ENCODE data around the gene RNPEPL1. TPM values are rescaled to one million over a fixed set of nuclear protein-coding genes. Genes with fewer than 3 reads are reported as not detected.

Gene RNPEPL1
- total and polyA plus RNA-seq, 10 of the 15 experiments (the other 5 are each of a cell fraction or from before 2014, with no cell fraction given): 0.24 to 49.5 (median 6.8) TPM

GRCh38 chr2:240627736-240628506 is 59.6 kb downstream of the RNPEPL1 start (continued):
- TF ChIP-seq BHLHE40 (IDR thresholded peaks at IDR 0.05; ENCODE audit: borderline replicate concordance in 1 of 2, low read depth in 2 of 2, low read length in 1 of 2) (no peak), KLF5 (IDR thresholded peaks at IDR 0.05; ENCODE audit: partially characterized antibody) (no peak), SUZ12 (IDR thresholded peaks at IDR 0.05; ENCODE audit: unreplicated experiment) (no peak), NRF1 (conservative IDR thresholded peaks at IDR 0.05; ENCODE audit: low read depth, low read length) (no peak), NR2F1 (conservative IDR thresholded peaks at IDR 0.05) (no peak), YY1 (IDR thresholded peaks at IDR 0.05; ENCODE audit: low read depth, low read length) (no peak)
- TF ChIP-seq, protein P1, sequence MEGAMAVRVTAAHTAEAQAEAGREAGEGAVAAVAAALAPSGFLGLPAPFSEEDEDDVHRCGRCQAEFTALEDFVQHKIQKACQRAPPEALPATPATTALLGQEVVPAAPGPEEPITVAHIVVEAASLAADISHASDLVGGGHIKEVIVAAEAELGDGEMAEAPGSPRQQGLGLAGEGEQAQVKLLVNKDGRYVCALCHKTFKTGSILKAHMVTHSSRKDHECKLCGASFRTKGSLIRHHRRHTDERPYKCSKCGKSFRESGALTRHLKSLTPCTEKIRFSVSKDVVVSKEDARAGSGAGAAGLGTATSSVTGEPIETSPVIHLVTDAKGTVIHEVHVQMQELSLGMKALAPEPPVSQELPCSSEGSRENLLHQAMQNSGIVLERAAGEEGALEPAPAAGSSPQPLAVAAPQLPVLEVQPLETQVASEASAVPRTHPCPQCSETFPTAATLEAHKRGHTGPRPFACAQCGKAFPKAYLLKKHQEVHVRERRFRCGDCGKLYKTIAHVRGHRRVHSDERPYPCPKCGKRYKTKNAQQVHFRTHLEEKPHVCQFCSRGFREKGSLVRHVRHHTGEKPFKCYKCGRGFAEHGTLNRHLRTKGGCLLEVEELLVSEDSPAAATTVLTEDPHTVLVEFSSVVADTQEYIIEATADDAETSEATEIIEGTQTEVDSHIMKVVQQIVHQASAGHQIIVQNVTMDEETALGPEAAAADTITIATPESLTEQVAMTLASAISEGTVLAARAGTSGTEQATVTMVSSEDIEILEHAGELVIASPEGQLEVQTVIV (IDR thresholded peaks at IDR 0.05; ENCODE audit: borderline replicate concordance, partially characterized antibody): no peak
- TF ChIP-seq, protein P2, sequence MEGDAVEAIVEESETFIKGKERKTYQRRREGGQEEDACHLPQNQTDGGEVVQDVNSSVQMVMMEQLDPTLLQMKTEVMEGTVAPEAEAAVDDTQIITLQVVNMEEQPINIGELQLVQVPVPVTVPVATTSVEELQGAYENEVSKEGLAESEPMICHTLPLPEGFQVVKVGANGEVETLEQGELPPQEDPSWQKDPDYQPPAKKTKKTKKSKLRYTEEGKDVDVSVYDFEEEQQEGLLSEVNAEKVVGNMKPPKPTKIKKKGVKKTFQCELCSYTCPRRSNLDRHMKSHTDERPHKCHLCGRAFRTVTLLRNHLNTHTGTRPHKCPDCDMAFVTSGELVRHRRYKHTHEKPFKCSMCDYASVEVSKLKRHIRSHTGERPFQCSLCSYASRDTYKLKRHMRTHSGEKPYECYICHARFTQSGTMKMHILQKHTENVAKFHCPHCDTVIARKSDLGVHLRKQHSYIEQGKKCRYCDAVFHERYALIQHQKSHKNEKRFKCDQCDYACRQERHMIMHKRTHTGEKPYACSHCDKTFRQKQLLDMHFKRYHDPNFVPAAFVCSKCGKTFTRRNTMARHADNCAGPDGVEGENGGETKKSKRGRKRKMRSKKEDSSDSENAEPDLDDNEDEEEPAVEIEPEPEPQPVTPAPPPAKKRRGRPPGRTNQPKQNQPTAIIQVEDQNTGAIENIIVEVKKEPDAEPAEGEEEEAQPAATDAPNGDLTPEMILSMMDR (IDR thresholded peaks at IDR 0.05 in 2 of 3, conservative IDR thresholded peaks at IDR 0.05 in 1 of 3; ENCODE audit: control insufficient read depth in 2 of 3, extremely low read depth in 1 of 3, insufficient read depth in 1 of 3, low read depth in 3 of 3, low read length in 3 of 3): no peak

Data from GM12878 (cell line).